Keratinocyte (primary cell): ENCODE measurements around the gene GLCE. TPM values are rescaled to one million over a fixed set of nuclear protein-coding genes. Genes with fewer than 3 reads are reported as not detected.

Source experiments
- DNase-seq: peaks from one replicate; pipeline ENCODE4 v3.0.0-alpha.2; 2011; ENCODE audit warnings: low read depth, missing footprints, low spot score
- FAIRE-seq: peaks from 2 replicates; lab custom pipeline; 2011; peaks lifted over from hg19 to GRCh38; lab: Jason Lieb, UNC
- H2AFZ ChIP-seq: 2 replicates; pipeline ENCODE4 v1.6.0; 2012; ENCODE audit warnings: low read length, control low read depth, inconsistent platforms; ENCODE audit not compliant: control insufficient read depth
- H3K27ac ChIP-seq: 2 replicates; pipeline ENCODE4 v1.5.1; 2011; ENCODE audit warnings: low read length; ENCODE audit not compliant: control insufficient read depth, insufficient read depth
- H3K27me3 ChIP-seq: 3 replicates; pipeline ENCODE4 v1.6.0; 2011; ENCODE audit warnings: low read length; ENCODE audit not compliant: control insufficient read depth, insufficient read depth; ENCODE audit errors: extremely low read depth
- H3K36me3 ChIP-seq, 2 experiments: 2 replicates in 1 of 2; 3 replicates in 1 of 2; pipeline ENCODE4 v1.5.1; 2011; ENCODE audit warnings: low read length in 2 of 2, mild to moderate bottlenecking in 1 of 2; ENCODE audit not compliant: control insufficient read depth in 2 of 2, insufficient read depth in 2 of 2; ENCODE audit errors: extremely low read depth in 1 of 2
- H3K4me1 ChIP-seq: 3 replicates; pipeline ENCODE4 v1.5.1; 2011; ENCODE audit warnings: low read length; ENCODE audit not compliant: control insufficient read depth, insufficient read depth; ENCODE audit errors: extremely low read depth
- H3K4me2 ChIP-seq: 3 replicates; pipeline ENCODE4 v1.6.0; 2011; ENCODE audit warnings: low read depth, low read length; ENCODE audit not compliant: control insufficient read depth, insufficient read depth; ENCODE audit errors: extremely low read depth
- H3K4me3 ChIP-seq, 3 experiments: fragments of 200-600 bp in 1 of 3; sonication (generic) in 1 of 3; 2 replicates in 2 of 3; 3 replicates in 1 of 3; pipeline ENCODE4 v1.5.1; 2011 to 2016; ENCODE audit warnings: low read length in 3 of 3, mild to moderate bottlenecking in 3 of 3, control low read depth in 2 of 3, inconsistent platforms in 1 of 3, low read depth in 1 of 3, mixed read lengths in 1 of 3, mixed run types in 1 of 3, moderate library complexity in 1 of 3; ENCODE audit not compliant: control insufficient read depth in 2 of 3, insufficient read depth in 2 of 3; ENCODE audit errors: extremely low read depth in 1 of 3
- H3K79me2 ChIP-seq: 2 replicates; pipeline ENCODE4 v1.6.0; 2012; ENCODE audit warnings: low read length; ENCODE audit not compliant: control insufficient read depth, insufficient read depth
- H3K9ac ChIP-seq: 3 replicates; pipeline ENCODE4 v1.6.0; 2011; ENCODE audit warnings: low read length; ENCODE audit not compliant: control insufficient read depth, insufficient read depth; ENCODE audit errors: extremely low read depth
- H3K9me1 ChIP-seq: 3 replicates; pipeline ENCODE4 v1.6.0; 2011; ENCODE audit warnings: low read length; ENCODE audit not compliant: control insufficient read depth, insufficient read depth; ENCODE audit errors: extremely low read depth
- H3K9me3 ChIP-seq: 2 replicates; pipeline ENCODE4 v1.5.1; 2012; ENCODE audit warnings: low read depth, low read length; ENCODE audit not compliant: control insufficient read depth
- H4K20me1 ChIP-seq: 3 replicates; pipeline ENCODE4 v1.6.0; 2011; ENCODE audit warnings: low read length; ENCODE audit not compliant: control insufficient read depth, insufficient read depth; ENCODE audit errors: extremely low read depth
- CTCF ChIP-seq, 3 experiments: IDR thresholded peaks in 1 of 3; conservative IDR thresholded peaks in 1 of 3; optimal IDR thresholded peaks in 1 of 3; 2 replicates in 2 of 3; 3 replicates in 1 of 3; pipeline versions ENCODE3 to v1.5.1; 2011; ENCODE audit warnings: low read length in 3 of 3, mild to moderate bottlenecking in 3 of 3, moderate library complexity in 2 of 3, control low read depth in 1 of 3, inconsistent platforms in 1 of 3; ENCODE audit not compliant: insufficient read depth in 2 of 3; ENCODE audit errors: extremely low read depth in 1 of 3
- EZH2 ChIP-seq: IDR thresholded peaks from one replicate; pipeline ENCODE4 v1.6.1; 2012; ENCODE audit warnings: inconsistent platforms, mild to moderate bottlenecking, low read length, moderate library complexity
- dilution Hi-C: fragments of 300-500 bp; cut with MboI; formaldehyde crosslinking; loops from one replicate; pipeline ENCODE4 v1.7.0; 2020; ENCODE audit warnings: low sequenced_read_pairs; ENCODE audit not compliant: extremely low pct_ligation_motif_present
- polyA plus RNA-seq, 5 experiments: library from polyadenylated mRNA; depleted of rRNA in 3 of 5; stranded (reverse) in 3 of 5; stranded (forward) in 1 of 5; unstranded in 1 of 5; fragments of >200 nt; gene quantifications; 1 replicate in 1 of 5; 2 replicates in 3 of 5; 3 replicates in 1 of 5; pipeline versions ENCODE4 v1.2.1 to v1.2.3, GENCODE V29; 2011 to 2012; ENCODE audit warnings: missing spikeins in 2 of 5, low read depth in 1 of 5, low replicate concordance in 1 of 5

The GLCE gene
- polyA plus RNA-seq, 1 donor (not counting 4 experiments of a cell fraction or from before 2014, with no cell fraction given): 16.3 TPM

DNA sequence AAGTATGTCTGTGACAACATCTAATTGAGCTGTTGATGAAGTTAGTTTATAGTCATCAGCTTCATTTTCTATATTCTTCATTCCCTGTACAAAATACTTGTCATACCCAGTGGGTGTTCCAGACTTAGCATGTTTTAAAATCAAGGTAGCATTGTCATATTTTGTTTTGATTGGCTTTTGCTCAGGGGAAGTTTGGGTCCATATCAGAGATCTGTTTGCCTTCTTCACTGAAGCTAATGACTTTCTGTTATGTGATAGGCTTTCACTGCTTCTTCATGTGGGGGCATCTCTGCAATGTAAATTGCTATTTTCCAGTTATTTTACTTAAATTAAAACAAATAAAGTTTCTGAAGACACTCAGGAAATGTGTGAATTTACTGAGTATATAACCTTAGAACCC is 15.1 kb downstream of the GLCE start:
- H3K27me3 ChIP-seq: no peaks in the 10 kb centered on the region
- no peaks in the 10 kb centered on the region for H3K9me1 ChIP-seq
- DNase-seq (no peak), FAIRE-seq (no peak)
- dilution Hi-C loops: no loop called here
- no peaks in the 10 kb centered on the region for H3K9me3 ChIP-seq
- H3K4me2 ChIP-seq: no peak overlapping the region
- no peak overlapping the region for H3K9ac ChIP-seq
- H4K20me1 ChIP-seq: no peaks in the 10 kb centered on the region
- H3K79me2 ChIP-seq: no peaks in the 10 kb centered on the region
- peaks cover 5% of the 10 kb centered on the region for H3K4me1 ChIP-seq
- H2AFZ ChIP-seq: no peak overlapping the region
- H3K27ac ChIP-seq: no peak overlapping the region
- no peaks in the 10 kb centered on the region for H3K36me3 ChIP-seq
- no peak overlapping the region for H3K4me3 ChIP-seq
- no peak for TF ChIP-seq EZH2
- TF ChIP-seq CTCF (optimal IDR thresholded peaks at IDR 0.05 in 1 of 3, IDR thresholded peaks at IDR 0.05 in 1 of 3, conservative IDR thresholded peaks at IDR 0.05 in 1 of 3; ENCODE audit: extremely low read depth in 1 of 3, insufficient read depth in 2 of 3, low read length in 3 of 3): no peak

GRCh38 chr15:69181424-69181823 is 21.0 kb downstream of the GLCE start:
- FAIRE-seq: no peak
- H3K27me3 ChIP-seq: no peaks in the 10 kb centered on the region

More at GRCh38 chr15:69181424-69181823, 21.0 kb downstream of the GLCE start:
- no peak for DNase-seq
- H3K4me2 ChIP-seq: no peak overlapping the region
- H3K79me2 ChIP-seq: no peaks in the 10 kb centered on the region
- no peak overlapping the region for H3K4me3 ChIP-seq
- H3K36me3 ChIP-seq: no peaks in the 10 kb centered on the region
- no peaks in the 10 kb centered on the region for H3K9me3 ChIP-seq
- no peaks in the 10 kb centered on the region for H3K4me1 ChIP-seq
- no peak overlapping the region for H2AFZ ChIP-seq
- no peak overlapping the region for H3K9ac ChIP-seq
- no peaks in the 10 kb centered on the region for H4K20me1 ChIP-seq
- H3K9me1 ChIP-seq: no peaks in the 10 kb centered on the region
- TF ChIP-seq CTCF (optimal IDR thresholded peaks at IDR 0.05 in 1 of 3, IDR thresholded peaks at IDR 0.05 in 1 of 3, conservative IDR thresholded peaks at IDR 0.05 in 1 of 3; ENCODE audit: extremely low read depth in 1 of 3, insufficient read depth in 2 of 3, low read length in 3 of 3) (no peak), EZH2 (no peak)
- dilution Hi-C loops: no loop called here
- no peak overlapping the region for H3K27ac ChIP-seq
